ENCODE measurements around the gene EIF4E2.

The EIF4E2 gene

DNA sequence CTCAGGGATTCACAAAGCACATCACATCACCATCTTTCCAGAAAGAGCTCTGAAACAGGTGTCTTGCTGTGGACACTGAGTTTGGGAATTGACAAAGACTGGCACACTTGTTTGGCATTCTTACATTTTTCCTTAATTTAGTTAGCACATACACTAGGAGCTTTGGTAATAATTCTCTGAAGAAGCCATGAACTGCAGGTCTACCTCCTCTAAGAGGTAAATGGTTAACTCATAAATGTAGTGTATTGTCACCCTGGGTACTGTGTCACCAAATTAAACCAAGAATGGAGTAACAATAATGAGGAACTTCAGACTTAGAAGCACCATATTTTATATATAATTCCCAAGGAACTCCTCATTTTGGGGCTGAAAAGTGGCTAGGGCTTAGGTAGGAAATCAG is 22.6 kb downstream of the EIF4E2 start:
- no peak overlapping the region for H2BK120ac ChIP-seq (ENCODE audit: insufficient read depth, low read length, poor library complexity)
- no peak overlapping the region for H4K12ac ChIP-seq (ENCODE audit: low read depth, low read length)
- H3K4me2 ChIP-seq (ENCODE audit: low read length), result no peak overlapping the region
- H2AK5ac ChIP-seq (ENCODE audit: low read length), result no peak overlapping the region
- no peak overlapping the region for H2BK5ac ChIP-seq (ENCODE audit: low read depth, low read length, poor library complexity)
- no peak overlapping the region for H3K4me3 ChIP-seq (ENCODE audit: low read depth, low read length)
- H3K36me3 ChIP-seq (ENCODE audit: control insufficient read depth in 1 of 2, insufficient read depth in 2 of 2, low read length in 2 of 2), result peaks cover 22 to 43% of the 10 kb centered on the region in 2 experiments
- no peaks in the 10 kb centered on the region for H3K9me3 ChIP-seq (ENCODE audit: insufficient read depth, low read depth, low read length)
- no peak overlapping the region for H3K9ac ChIP-seq (ENCODE audit: low read length)
- no peak overlapping the region for H3K4ac ChIP-seq (ENCODE audit: low read depth, low read length)
- H3K18ac ChIP-seq (ENCODE audit: low read length), result no peak overlapping the region
- H2AFZ ChIP-seq (ENCODE audit: insufficient read depth, low read length, poor library complexity), result no peak overlapping the region
- no peak for DNase-seq
- H2BK12ac ChIP-seq (ENCODE audit: low read length), result no peak overlapping the region
- no peak overlapping the region for H3K27ac ChIP-seq (ENCODE audit: low read depth, low read length)
- H3K14ac ChIP-seq (ENCODE audit: low read length), result no peak overlapping the region
- no peak overlapping the region for H4K91ac ChIP-seq (ENCODE audit: low read depth, low read length)
- H3K23ac ChIP-seq (ENCODE audit: low read length), result no peak overlapping the region
- H3K79me1 ChIP-seq (ENCODE audit: low read length), result no peaks in the 10 kb centered on the region
- H3K79me2 ChIP-seq (ENCODE audit: control insufficient read depth, insufficient read depth, low read length, poor library complexity), result no peaks in the 10 kb centered on the region
- H3K4me1 ChIP-seq (ENCODE audit: control insufficient read depth in 1 of 2, insufficient read depth in 2 of 2, low read length in 2 of 2), result peaks cover 0 to 3% of the 10 kb centered on the region in 2 experiments
- H3K27me3 ChIP-seq (ENCODE audit: insufficient read depth, low read length), result no peaks in the 10 kb centered on the region
- no peak overlapping the region for H4K8ac ChIP-seq (ENCODE audit: low read depth, low read length)

DNA sequence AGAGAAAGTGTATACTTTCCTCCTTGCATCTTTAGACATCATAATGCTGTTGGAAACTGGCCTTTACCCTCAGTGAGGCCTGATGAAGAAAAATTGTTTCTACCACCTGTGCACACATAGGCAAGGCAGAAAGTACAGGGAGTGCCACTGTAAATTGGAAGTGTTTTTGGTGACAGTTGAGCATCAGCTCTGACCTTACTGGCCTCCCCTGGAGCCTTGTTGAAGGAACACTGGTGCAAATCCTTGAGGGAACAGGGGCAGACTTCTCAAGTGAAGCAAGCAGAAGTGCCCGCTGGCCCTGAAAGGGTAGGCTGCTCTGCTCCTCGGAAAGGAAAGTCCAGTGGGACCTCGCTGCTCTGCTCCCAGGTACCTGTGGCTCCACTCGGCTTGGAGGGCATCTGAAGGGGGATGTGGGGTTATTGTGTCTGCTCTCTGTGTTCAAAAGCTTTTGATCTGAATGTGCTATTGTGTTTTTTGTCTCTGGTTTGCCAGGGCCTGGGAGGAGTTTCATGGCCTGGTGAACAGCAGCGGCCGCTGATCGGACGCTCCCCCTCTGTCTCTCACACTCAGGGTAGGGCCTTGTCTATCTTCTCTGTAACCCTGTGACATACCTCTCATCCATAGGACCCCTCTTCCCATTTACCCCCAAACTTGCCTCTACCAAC is 23.4 kb downstream of the EIF4E2 start:
- no peak overlapping the region for H4K12ac ChIP-seq (ENCODE audit: low read depth, low read length)
- H2BK12ac ChIP-seq (ENCODE audit: low read length), result no peak overlapping the region
- no peaks in the 10 kb centered on the region for H3K79me2 ChIP-seq (ENCODE audit: control insufficient read depth, insufficient read depth, low read length, poor library complexity)
- no peak overlapping the region for H3K4me3 ChIP-seq (ENCODE audit: low read depth, low read length)
- H3K9me3 ChIP-seq (ENCODE audit: insufficient read depth, low read depth, low read length), result no peaks in the 10 kb centered on the region
- H3K27ac ChIP-seq (ENCODE audit: low read depth, low read length), result no peak overlapping the region
- H3K9ac ChIP-seq (ENCODE audit: low read length), result no peak overlapping the region
- no peak overlapping the region for H2AK5ac ChIP-seq (ENCODE audit: low read length)
- no peak overlapping the region for H3K14ac ChIP-seq (ENCODE audit: low read length)
- H4K91ac ChIP-seq (ENCODE audit: low read depth, low read length), result no peak overlapping the region
- H3K79me1 ChIP-seq (ENCODE audit: low read length), result no peaks in the 10 kb centered on the region
- H3K4ac ChIP-seq (ENCODE audit: low read depth, low read length), result no peak overlapping the region
- no peak overlapping the region for H3K4me2 ChIP-seq (ENCODE audit: low read length)
- peaks cover 0 to 3% of the 10 kb centered on the region in 2 experiments for H3K4me1 ChIP-seq (ENCODE audit: control insufficient read depth in 1 of 2, insufficient read depth in 2 of 2, low read length in 2 of 2)
- H3K23ac ChIP-seq (ENCODE audit: low read length), result no peak overlapping the region
- no peak overlapping the region for H2BK120ac ChIP-seq (ENCODE audit: insufficient read depth, low read length, poor library complexity)
- H4K8ac ChIP-seq (ENCODE audit: low read depth, low read length), result no peak overlapping the region
- H3K36me3 ChIP-seq (ENCODE audit: control insufficient read depth in 1 of 2, insufficient read depth in 2 of 2, low read length in 2 of 2), result peaks cover 16 to 35% of the 10 kb centered on the region in 2 experiments
- no peak overlapping the region for H2BK5ac ChIP-seq (ENCODE audit: low read depth, low read length, poor library complexity)
- no peak overlapping the region for H3K18ac ChIP-seq (ENCODE audit: low read length)
- no peak overlapping the region for H2AFZ ChIP-seq (ENCODE audit: insufficient read depth, low read length, poor library complexity)
- no CpG with 5 or more reads among the region's 8 CpGs for WGBS (ENCODE audit: extremely low coverage, insufficient coverage, insufficient read length)
- no peaks in the 10 kb centered on the region for H3K27me3 ChIP-seq (ENCODE audit: insufficient read depth, low read length)
- no peak for DNase-seq

DNA sequence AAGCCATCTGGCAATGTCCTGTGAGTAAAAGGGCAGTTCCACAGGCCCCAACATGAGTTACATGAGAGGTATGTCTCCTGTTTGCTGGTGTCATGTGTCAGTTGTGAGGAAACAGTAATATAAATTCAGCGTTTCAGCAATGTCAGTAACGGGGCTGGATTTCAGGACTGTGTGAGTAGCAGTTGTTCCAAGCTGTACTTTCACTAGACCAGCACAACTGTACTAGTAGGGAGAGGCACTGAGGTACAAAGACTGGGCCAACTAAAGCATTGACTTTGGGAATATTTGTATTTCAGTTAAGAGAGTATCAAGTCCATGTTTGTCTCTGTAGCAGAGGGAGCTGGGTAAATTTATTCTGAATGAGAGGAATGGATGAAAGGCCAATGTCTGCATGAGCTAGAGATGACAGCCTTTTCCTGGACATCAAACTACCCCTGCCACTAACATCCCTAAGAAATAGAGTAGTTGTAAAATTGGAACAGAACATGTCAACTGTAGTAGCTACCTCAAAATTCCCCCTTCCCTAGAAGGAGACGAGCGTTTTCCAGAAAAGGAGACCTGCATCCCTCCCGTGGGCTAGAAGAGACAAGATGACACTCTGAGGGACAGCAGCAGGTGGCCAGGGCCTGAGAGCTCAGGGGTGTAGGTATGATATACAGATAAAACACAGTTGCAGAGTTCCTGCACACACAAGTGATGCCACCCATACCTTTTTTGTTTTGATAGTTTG is 24.4 kb downstream of the EIF4E2 start:
- no peak overlapping the region for H2AFZ ChIP-seq (ENCODE audit: insufficient read depth, low read length, poor library complexity)
- H3K23ac ChIP-seq (ENCODE audit: low read length), result no peak overlapping the region
- peaks cover 0 to 3% of the 10 kb centered on the region in 2 experiments for H3K4me1 ChIP-seq (ENCODE audit: control insufficient read depth in 1 of 2, insufficient read depth in 2 of 2, low read length in 2 of 2)
- H4K12ac ChIP-seq (ENCODE audit: low read depth, low read length), result no peak overlapping the region
- peaks cover 10 to 26% of the 10 kb centered on the region in 2 experiments for H3K36me3 ChIP-seq (ENCODE audit: control insufficient read depth in 1 of 2, insufficient read depth in 2 of 2, low read length in 2 of 2)
- no peaks in the 10 kb centered on the region for H3K79me1 ChIP-seq (ENCODE audit: low read length)
- WGBS (ENCODE audit: extremely low coverage, insufficient coverage, insufficient read length), result no CpG with 5 or more reads among the region's 5 CpGs
- no peaks in the 10 kb centered on the region for H3K27me3 ChIP-seq (ENCODE audit: insufficient read depth, low read length)
- H3K4ac ChIP-seq (ENCODE audit: low read depth, low read length), result no peak overlapping the region
- no peak overlapping the region for H3K14ac ChIP-seq (ENCODE audit: low read length)
- no peak overlapping the region for H3K4me3 ChIP-seq (ENCODE audit: low read depth, low read length)
- no peak overlapping the region for H4K91ac ChIP-seq (ENCODE audit: low read depth, low read length)
- no peak overlapping the region for H3K9ac ChIP-seq (ENCODE audit: low read length)
- H3K18ac ChIP-seq (ENCODE audit: low read length), result no peak overlapping the region
- no peak overlapping the region for H2BK5ac ChIP-seq (ENCODE audit: low read depth, low read length, poor library complexity)
- H4K8ac ChIP-seq (ENCODE audit: low read depth, low read length), result no peak overlapping the region
- no peaks in the 10 kb centered on the region for H3K79me2 ChIP-seq (ENCODE audit: control insufficient read depth, insufficient read depth, low read length, poor library complexity)
- no peaks in the 10 kb centered on the region for H3K9me3 ChIP-seq (ENCODE audit: insufficient read depth, low read depth, low read length)
- H2AK5ac ChIP-seq (ENCODE audit: low read length), result no peak overlapping the region
- H2BK12ac ChIP-seq (ENCODE audit: low read length), result no peak overlapping the region
- H3K4me2 ChIP-seq (ENCODE audit: low read length), result no peak overlapping the region
- no peak for DNase-seq
- no peak overlapping the region for H2BK120ac ChIP-seq (ENCODE audit: insufficient read depth, low read length, poor library complexity)
- no peak overlapping the region for H3K27ac ChIP-seq (ENCODE audit: low read depth, low read length)

GRCh38 chr2:232575404-232575746 is 24.9 kb downstream of the EIF4E2 start:
- Histone ChIP-seq H3K79me1 (ENCODE audit: low read length) (no peaks in the 10 kb centered on the region), H3K4me1 (ENCODE audit: control insufficient read depth in 1 of 2, insufficient read depth in 2 of 2, low read length in 2 of 2) (peaks cover 0 to 3% of the 10 kb centered on the region in 2 experiments), H3K27ac (ENCODE audit: low read depth, low read length) (no peak overlapping the region), H3K18ac (ENCODE audit: low read length) (no peak overlapping the region), H4K8ac (ENCODE audit: low read depth, low read length) (no peak overlapping the region), H3K4me2 (ENCODE audit: low read length) (no peak overlapping the region), H3K9ac (ENCODE audit: low read length) (no peak overlapping the region), H3K14ac (ENCODE audit: low read length) (no peak overlapping the region), H3K23ac (ENCODE audit: low read length) (no peak overlapping the region), H2BK12ac (ENCODE audit: low read length) (no peak overlapping the region), H2BK5ac (ENCODE audit: low read depth, low read length, poor library complexity) (no peak overlapping the region), H3K79me2 (ENCODE audit: control insufficient read depth, insufficient read depth, low read length, poor library complexity) (no peaks in the 10 kb centered on the region), H3K4ac (ENCODE audit: low read depth, low read length) (no peak overlapping the region), H2AFZ (ENCODE audit: insufficient read depth, low read length, poor library complexity) (no peak overlapping the region), H4K12ac (ENCODE audit: low read depth, low read length) (no peak overlapping the region), H2AK5ac (ENCODE audit: low read length) (no peak overlapping the region), H3K36me3 (ENCODE audit: control insufficient read depth in 1 of 2, insufficient read depth in 2 of 2, low read length in 2 of 2) (peaks cover 10 to 24% of the 10 kb centered on the region in 2 experiments), H3K27me3 (ENCODE audit: insufficient read depth, low read length) (no peaks in the 10 kb centered on the region), H2BK120ac (ENCODE audit: insufficient read depth, low read length, poor library complexity) (no peak overlapping the region), H3K4me3 (ENCODE audit: low read depth, low read length) (no peak overlapping the region), H4K91ac (ENCODE audit: low read depth, low read length) (no peak overlapping the region), H3K9me3 (ENCODE audit: insufficient read depth, low read depth, low read length) (no peaks in the 10 kb centered on the region)
- DNase-seq, result no peak
- WGBS (ENCODE audit: extremely low coverage, insufficient coverage, insufficient read length), result no CpG with 5 or more reads among the region's 1 CpG
